ENCODE results near the gene CFAP299. TPM values are rescaled to one million over a fixed set of nuclear protein-coding genes. Genes with fewer than 3 reads are reported as not detected.

Gene CFAP299
- total RNA-seq, 1 donor from 2014 or later = not detected

- Mint-ChIP-seq H3K27ac (ENCODE audit: unreplicated experiment) (no peak overlapping the region), H3K36me3 (ENCODE audit: low read depth, unreplicated experiment) (no peaks in the 10 kb centered on the region), H3K27me3 (ENCODE audit: low read depth, unreplicated experiment) (no peaks in the 10 kb centered on the region), H3K4me1 (ENCODE audit: low read depth, unreplicated experiment) (peaks cover 2% of the 10 kb centered on the region), H3K9me3 (ENCODE audit: unreplicated experiment) (no peaks in the 10 kb centered on the region), H3K4me3 (ENCODE audit: unreplicated experiment) (no peak overlapping the region)
- no peaks in the 10 kb centered on the region for H3K4me1 ChIP-seq (ENCODE audit: insufficient read depth, low read length)
- H3K79me2 ChIP-seq (ENCODE audit: insufficient read depth, low read length) = no peaks in the 10 kb centered on the region
- H3K27ac ChIP-seq (ENCODE audit: low read depth, low read length) = no peak overlapping the region
- H3K4me3 ChIP-seq (ENCODE audit: insufficient read depth, low read depth, low read length) = no peak overlapping the region
- H3K9me3 ChIP-seq (ENCODE audit: insufficient read depth, low read depth, low read length) = no peaks in the 10 kb centered on the region
- no peak overlapping the region for H2AFZ ChIP-seq (ENCODE audit: low read depth, low read length)
- no peaks in the 10 kb centered on the region for H4K20me1 ChIP-seq (ENCODE audit: insufficient read depth, low read length)
- DNase-seq (ENCODE audit: low read depth) (no peak), FAIRE-seq (no peak)
- H3K4me2 ChIP-seq (ENCODE audit: low read length) = no peak overlapping the region
- no peak overlapping the region for H3K9ac ChIP-seq (ENCODE audit: low read length)
- no peak for TF ChIP-seq CTCF (IDR thresholded peaks at IDR 0.05; ENCODE audit: insufficient read depth, low read depth, low read length)
- TF ChIP-seq EZH2 (IDR thresholded peaks at IDR 0.05; ENCODE audit: insufficient read depth, low read length) = no peak
- H3K36me3 ChIP-seq (ENCODE audit: insufficient read depth, low read length) = no peaks in the 10 kb centered on the region
- no peaks in the 10 kb centered on the region for H3K27me3 ChIP-seq (ENCODE audit: insufficient read depth, low read length)
Measured at GRCh38 chr4:80461412-80461811, 125.9 kb downstream of the CFAP299 start.

GRCh38 chr4:80462621-80463091, 127.1 kb downstream of the CFAP299 start:
- no peak for FAIRE-seq
- no peaks in the 10 kb centered on the region for H3K27me3 Mint-ChIP-seq (ENCODE audit: low read depth, unreplicated experiment)
- peaks cover 2% of the 10 kb centered on the region for H3K4me1 Mint-ChIP-seq (ENCODE audit: low read depth, unreplicated experiment)
- Histone ChIP-seq H3K4me1 (ENCODE audit: insufficient read depth, low read length) (no peaks in the 10 kb centered on the region), H3K4me2 (ENCODE audit: low read length) (no peak overlapping the region), H3K27me3 (ENCODE audit: insufficient read depth, low read length) (no peaks in the 10 kb centered on the region), H3K9ac (ENCODE audit: low read length) (no peak overlapping the region), H3K4me3 (ENCODE audit: insufficient read depth, low read depth, low read length) (no peak overlapping the region), H3K9me3 (ENCODE audit: insufficient read depth, low read depth, low read length) (no peaks in the 10 kb centered on the region), H4K20me1 (ENCODE audit: insufficient read depth, low read length) (no peaks in the 10 kb centered on the region), H3K36me3 (ENCODE audit: insufficient read depth, low read length) (no peaks in the 10 kb centered on the region), H2AFZ (ENCODE audit: low read depth, low read length) (no peak overlapping the region), H3K79me2 (ENCODE audit: insufficient read depth, low read length) (no peaks in the 10 kb centered on the region), H3K27ac (ENCODE audit: low read depth, low read length) (no peak overlapping the region)
- no peak overlapping the region for H3K4me3 Mint-ChIP-seq (ENCODE audit: unreplicated experiment)
- no peak overlapping the region for H3K27ac Mint-ChIP-seq (ENCODE audit: unreplicated experiment)
- no peaks in the 10 kb centered on the region for H3K36me3 Mint-ChIP-seq (ENCODE audit: low read depth, unreplicated experiment)
- no peak for DNase-seq (ENCODE audit: low read depth)
- no peak for TF ChIP-seq EZH2 (IDR thresholded peaks at IDR 0.05; ENCODE audit: insufficient read depth, low read length)
- no peak for TF ChIP-seq CTCF (IDR thresholded peaks at IDR 0.05; ENCODE audit: insufficient read depth, low read depth, low read length)
- no peaks in the 10 kb centered on the region for H3K9me3 Mint-ChIP-seq (ENCODE audit: unreplicated experiment)

GRCh38 chr4:80463509-80463908, 128.0 kb downstream of the CFAP299 start:
- no peak overlapping the region for H3K4me2 ChIP-seq (ENCODE audit: low read length)
- H2AFZ ChIP-seq (ENCODE audit: low read depth, low read length) = no peak overlapping the region
- H3K9ac ChIP-seq (ENCODE audit: low read length) = no peak overlapping the region
- Mint-ChIP-seq H3K27ac (ENCODE audit: unreplicated experiment) (no peak overlapping the region), H3K9me3 (ENCODE audit: unreplicated experiment) (no peaks in the 10 kb centered on the region), H3K27me3 (ENCODE audit: low read depth, unreplicated experiment) (no peaks in the 10 kb centered on the region), H3K36me3 (ENCODE audit: low read depth, unreplicated experiment) (no peaks in the 10 kb centered on the region), H3K4me1 (ENCODE audit: low read depth, unreplicated experiment) (peaks cover 2% of the 10 kb centered on the region), H3K4me3 (ENCODE audit: unreplicated experiment) (no peak overlapping the region)
- no peak overlapping the region for H3K4me3 ChIP-seq (ENCODE audit: insufficient read depth, low read depth, low read length)
- no peaks in the 10 kb centered on the region for H3K27me3 ChIP-seq (ENCODE audit: insufficient read depth, low read length)
- no peak for FAIRE-seq
- H3K4me1 ChIP-seq (ENCODE audit: insufficient read depth, low read length) = no peaks in the 10 kb centered on the region
- no peaks in the 10 kb centered on the region for H3K9me3 ChIP-seq (ENCODE audit: insufficient read depth, low read depth, low read length)
- no peaks in the 10 kb centered on the region for H3K79me2 ChIP-seq (ENCODE audit: insufficient read depth, low read length)
- H4K20me1 ChIP-seq (ENCODE audit: insufficient read depth, low read length) = no peaks in the 10 kb centered on the region
- no peak for DNase-seq (ENCODE audit: low read depth)
- TF ChIP-seq EZH2 (IDR thresholded peaks at IDR 0.05; ENCODE audit: insufficient read depth, low read length) = no peak
- TF ChIP-seq CTCF (IDR thresholded peaks at IDR 0.05; ENCODE audit: insufficient read depth, low read depth, low read length) = no peak
- H3K27ac ChIP-seq (ENCODE audit: low read depth, low read length) = no peak overlapping the region
- H3K36me3 ChIP-seq (ENCODE audit: insufficient read depth, low read length) = no peaks in the 10 kb centered on the region
